Measurements from ENCODE around the gene NLRX1. TPM values are rescaled to one million over a fixed set of nuclear protein-coding genes. Genes with fewer than 3 reads are reported as not detected.

Gene NLRX1
- total RNA-seq: 17.7 TPM
- long read RNA-seq, full-length matches to known transcripts: 14 of 52 reads
- long read RNA-seq, partial matches to known transcripts: 13 of 52 reads
- long read RNA-seq, other reads (novel, unspliced or antisense): 25 of 52 reads

GRCh38 chr11:119168471-119169281, at the start of gene NLRX1:
Gene NLRX1, plus strand, starts transcription at chr11:119168725. Its CDS starts 2,679 bp downstream, at chr11:119171404.
- Histone ChIP-seq H3K27ac (peak within 1 kb of the TSS; percentile 97), H3K9me3 (no peaks in the 10 kb centered on the region), H3K27me3 (no peaks in the 10 kb centered on the region), H3K36me3 (peaks cover 3% of the 10 kb centered on the region), H3K4me1 (peaks cover 5% of the 10 kb centered on the region), H3K4me3 (peak within 1 kb of the TSS; percentile 94)
- intact Hi-C loops (cut with DNase I): no loop called here
- DNase-seq (peak; percentile 93), ATAC-seq (peak; percentile 97)
- TF ChIP-seq CTCF (IDR thresholded peaks at IDR 0.05): peak; percentile 79

GRCh38 chr11:119118946-119119345, 49.6 kb upstream of the NLRX1 start:
- no peak for ATAC-seq
- no peak for DNase-seq

GRCh38 chr11:119120639-119121007, 47.9 kb upstream of the NLRX1 start:
- Histone ChIP-seq H3K36me3 (peaks cover 29% of the 10 kb centered on the region), H3K4me1 (peaks cover 12% of the 10 kb centered on the region), H3K9me3 (no peaks in the 10 kb centered on the region), H3K4me3 (peak overlapping the region; percentile 71), H3K27me3 (no peaks in the 10 kb centered on the region), H3K27ac (peak overlapping the region; percentile 85)
- no peak for TF ChIP-seq CTCF (IDR thresholded peaks at IDR 0.05)
- intact Hi-C loops (cut with DNase I): loop anchor here (2.0 kb wide), 1 partner anchor 14 kb away; the partner anchor contains the start of gene C2CD2L
- DNase-seq (no peak), ATAC-seq (no peak)

More at GRCh38 chr11:119118946-119119345, 49.6 kb upstream of the NLRX1 start:
- peaks cover 31% of the 10 kb centered on the region for H3K36me3 ChIP-seq
- H3K27me3 ChIP-seq: no peaks in the 10 kb centered on the region
- peaks cover 12% of the 10 kb centered on the region for H3K4me1 ChIP-seq
- no peak for TF ChIP-seq CTCF (IDR thresholded peaks at IDR 0.05)
- H3K9me3 ChIP-seq: no peaks in the 10 kb centered on the region
- intact Hi-C loops (cut with DNase I): no loop called here
- H3K27ac ChIP-seq: no peak overlapping the region
- no peak overlapping the region for H3K4me3 ChIP-seq

- Histone ChIP-seq H3K9me3 (no peaks in the 10 kb centered on the region), H3K27ac (peak within 1 kb of the TSS; percentile 85), H3K36me3 (peaks cover 23% of the 10 kb centered on the region), H3K4me3 (peak within 1 kb of the TSS; percentile 71), H3K27me3 (no peaks in the 10 kb centered on the region), H3K4me1 (peaks cover 12% of the 10 kb centered on the region)
- intact Hi-C loops (cut with DNase I): loop anchor here (2.0 kb wide), 1 partner anchor 14 kb away; the partner anchor contains the start of gene C2CD2L
- no peak for TF ChIP-seq CTCF (IDR thresholded peaks at IDR 0.05)
- DNase-seq (peak; percentile 100), ATAC-seq (peak; percentile 99)
Observed at GRCh38 chr11:119121008-119121810, 47.3 kb upstream of the NLRX1 start, which contains the start of gene HINFP. Gene HINFP, plus strand, starts transcription at chr11:119121580. Its CDS starts 5,365 bp downstream, at chr11:119126945.

GRCh38 chr11:119121811-119122124, 46.8 kb upstream of the NLRX1 start:
- Histone ChIP-seq H3K27me3 (no peaks in the 10 kb centered on the region), H3K9me3 (no peaks in the 10 kb centered on the region), H3K4me1 (peaks cover 14% of the 10 kb centered on the region), H3K27ac (peak overlapping the region; percentile 70), H3K4me3 (peak overlapping the region; percentile 71), H3K36me3 (peaks cover 18% of the 10 kb centered on the region)
- intact Hi-C loops (cut with DNase I): loop anchor here (2.0 kb wide), 1 partner anchor 15 kb away; the partner anchor contains the start of gene C2CD2L
- no peak for TF ChIP-seq CTCF (IDR thresholded peaks at IDR 0.05)
- ATAC-seq (no peak), DNase-seq (no peak)

All from upper lobe of right lung (tissue), 1 donor.